ENCODE measurements around the gene RNF14. TPM values are rescaled to one million over a fixed set of nuclear protein-coding genes. Genes with fewer than 3 reads are reported as not detected.

RNF14 gene
- total RNA-seq, 1 experiment from 2014 or later, result 20.1 TPM

DNA sequence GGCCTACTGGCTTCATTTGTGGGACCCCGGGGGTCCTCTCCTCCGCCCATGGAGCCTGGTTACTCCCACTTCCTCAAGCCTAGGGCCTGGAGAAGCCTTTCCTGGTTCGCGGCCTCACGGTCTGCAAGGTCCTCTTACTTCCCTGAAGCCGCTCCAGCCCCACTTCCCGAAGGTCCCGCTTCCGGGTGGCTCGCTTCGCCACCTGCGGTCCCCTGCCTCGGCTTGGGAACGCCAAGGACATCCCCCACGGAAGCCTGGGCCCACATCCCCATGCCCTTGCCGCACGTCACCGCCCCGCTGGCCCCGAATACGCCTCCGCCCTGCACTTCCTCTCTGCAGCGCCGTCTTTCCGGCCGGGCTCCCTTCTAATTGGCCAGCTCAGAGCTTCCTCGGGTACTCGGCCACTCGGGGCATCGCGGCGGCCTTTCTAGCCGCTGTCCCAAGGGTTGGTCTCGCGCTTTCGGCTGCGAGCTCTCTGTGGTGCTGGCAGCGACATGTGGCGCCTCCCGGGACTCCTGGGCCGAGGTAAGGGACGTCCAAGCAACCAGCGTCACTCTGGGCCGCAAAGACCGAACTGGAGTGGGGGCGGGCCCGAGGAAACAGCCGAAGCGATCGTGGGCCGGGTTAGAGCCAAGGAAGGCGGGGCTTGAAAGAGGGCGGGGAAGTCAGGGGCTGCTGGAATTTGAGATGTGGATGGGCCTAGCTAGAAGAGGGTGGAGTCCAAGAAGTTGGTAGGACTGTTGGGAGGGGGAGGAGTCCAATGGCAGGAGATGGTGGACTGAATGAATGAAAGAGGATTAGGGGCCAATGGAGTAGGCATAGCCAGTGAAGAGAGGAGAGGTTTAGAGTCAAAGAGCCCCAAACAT, 45.2 kb upstream of the RNF14 start, which contains the start of gene DELE1:
Gene DELE1, plus strand, starts transcription at position 424 of the 866 bp plus-strand sequence. Its CDS starts 71 bp downstream, at position 495.
- Mint-ChIP-seq H3K9me3 (no peaks in the 10 kb centered on the region), H3K27me3 (ENCODE audit: low read depth) (no peaks in the 10 kb centered on the region), H3K4me1 (peaks cover 10 to 18% of the 10 kb centered on the region in 2 experiments), H3K27ac (peak within 1 kb of the TSS; percentile 71 to 99 (median 96)), H3K4me3 (peak within 1 kb of the TSS; percentile 82 to 92), H3K36me3 (ENCODE audit: insufficient read depth in 1 of 3, low read depth in 3 of 3) (peaks cover 19 to 41% (median 36%) of the 10 kb centered on the region in 3 experiments; a peak in 6 of 7 replicates)
- no peak within 1 kb of the TSS for H2BK20ac ChIP-seq (ENCODE audit: low read depth, low read length, poor library complexity, severe bottlenecking)
- no peak within 1 kb of the TSS for H4K5ac ChIP-seq (ENCODE audit: insufficient read length, low read depth, low read length)
- no peak within 1 kb of the TSS for H2AK5ac ChIP-seq (ENCODE audit: insufficient read length, low read length)
- H3K4me2 ChIP-seq (ENCODE audit: insufficient read depth, insufficient read length, low read length), result peak within 1 kb of the TSS; percentile 55
- no peak within 1 kb of the TSS for H4K91ac ChIP-seq (ENCODE audit: insufficient read length, low read depth, low read length)
- no peak within 1 kb of the TSS for H3T11ph ChIP-seq (ENCODE audit: low read length)
- H3K4ac ChIP-seq (ENCODE audit: low read depth, low read length), result no peak within 1 kb of the TSS
- no peak within 1 kb of the TSS for H4K8ac ChIP-seq (replicated peaks; ENCODE audit: insufficient read length, low read depth, low read length)
- no CpG with 5 or more reads among the region's 53 CpGs for WGBS (ENCODE audit: extremely low coverage, insufficient read length, low lambda C conversion rate)
- TF ChIP-seq, protein P1, sequence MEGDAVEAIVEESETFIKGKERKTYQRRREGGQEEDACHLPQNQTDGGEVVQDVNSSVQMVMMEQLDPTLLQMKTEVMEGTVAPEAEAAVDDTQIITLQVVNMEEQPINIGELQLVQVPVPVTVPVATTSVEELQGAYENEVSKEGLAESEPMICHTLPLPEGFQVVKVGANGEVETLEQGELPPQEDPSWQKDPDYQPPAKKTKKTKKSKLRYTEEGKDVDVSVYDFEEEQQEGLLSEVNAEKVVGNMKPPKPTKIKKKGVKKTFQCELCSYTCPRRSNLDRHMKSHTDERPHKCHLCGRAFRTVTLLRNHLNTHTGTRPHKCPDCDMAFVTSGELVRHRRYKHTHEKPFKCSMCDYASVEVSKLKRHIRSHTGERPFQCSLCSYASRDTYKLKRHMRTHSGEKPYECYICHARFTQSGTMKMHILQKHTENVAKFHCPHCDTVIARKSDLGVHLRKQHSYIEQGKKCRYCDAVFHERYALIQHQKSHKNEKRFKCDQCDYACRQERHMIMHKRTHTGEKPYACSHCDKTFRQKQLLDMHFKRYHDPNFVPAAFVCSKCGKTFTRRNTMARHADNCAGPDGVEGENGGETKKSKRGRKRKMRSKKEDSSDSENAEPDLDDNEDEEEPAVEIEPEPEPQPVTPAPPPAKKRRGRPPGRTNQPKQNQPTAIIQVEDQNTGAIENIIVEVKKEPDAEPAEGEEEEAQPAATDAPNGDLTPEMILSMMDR (conservative IDR thresholded peaks at IDR 0.05), result no peak
- 0 out of 2 replicates have a peak, but pooled peaks cover 3% of the 10 kb centered on the region for H3K4me1 ChIP-seq (ENCODE audit: insufficient read depth, low read length)
- H3K27ac ChIP-seq (ENCODE audit: insufficient read length, low read depth, low read length), result peak within 1 kb of the TSS; percentile 22
- no peak within 1 kb of the TSS; the same call in 1 of the 2 replicates for H2BK15ac ChIP-seq (ENCODE audit: low read depth, low read length)
- H3K9ac ChIP-seq (ENCODE audit: extremely low read depth, insufficient read length, low read length), result peak within 1 kb of the TSS; percentile 79
- H4K20me1 ChIP-seq (ENCODE audit: control insufficient read depth, insufficient read depth, insufficient read length), result no peaks in the 10 kb centered on the region
- no peak within 1 kb of the TSS for H2BK12ac ChIP-seq (ENCODE audit: insufficient read length, low read depth, low read length)
- DNase-seq, result peak; percentile 95
- no peaks in the 10 kb centered on the region for H3K27me3 ChIP-seq (ENCODE audit: insufficient read depth, low read length)
- H3K18ac ChIP-seq (ENCODE audit: insufficient read length, low read depth, low read length), result peak within 1 kb of the TSS; percentile 96
- no peak within 1 kb of the TSS for H2BK120ac ChIP-seq (ENCODE audit: low read depth, low read length, poor library complexity, severe bottlenecking)
- H2BK5ac ChIP-seq (ENCODE audit: insufficient read length, low read length), result no peak within 1 kb of the TSS
- H3K79me2 ChIP-seq (ENCODE audit: insufficient read depth, low read length), result peaks cover 3% of the 10 kb centered on the region; the same call in 1 of the 2 replicates
- H3K14ac ChIP-seq (ENCODE audit: insufficient read depth, low read length), result peak within 1 kb of the TSS; percentile 95
- peak within 1 kb of the TSS; percentile 52 for H2AFZ ChIP-seq (ENCODE audit: low read length)
- H3K23ac ChIP-seq (ENCODE audit: insufficient read length, low read depth, low read length), result no peak within 1 kb of the TSS
- no peaks in the 10 kb centered on the region for H3K9me3 ChIP-seq (ENCODE audit: control insufficient read depth, low read depth, low read length)
- H3K79me1 ChIP-seq (ENCODE audit: insufficient read depth, low read depth, low read length, poor library complexity, severe bottlenecking), result peaks cover 3% of the 10 kb centered on the region
- peaks cover 8% of the 10 kb centered on the region for H3K23me2 ChIP-seq (ENCODE audit: insufficient read length, low read depth, low read length, poor library complexity, severe bottlenecking)
- H3K56ac ChIP-seq (ENCODE audit: insufficient read length, low read depth, low read length), result no peak within 1 kb of the TSS
